KOPT-K1 (cell line): ENCODE data around the gene BTBD7.
"Not testable (repeated sequence)": the region's sequence is repeated elsewhere in the genome, so short reads cannot be mapped to it uniquely, and the experiment has no call there.

Experiments
- H3K27ac ChIP-seq: fragments of 200-600 bp; sonication (generic); 2 replicates; pipeline ENCODE4 v1.5.1; 2016; ENCODE audit warnings: antibody characterized with exemption, mild to moderate bottlenecking, low read depth, low read length; ENCODE audit not compliant: poor library complexity, severe bottlenecking
- H3K36me3 ChIP-seq: fragments of 200-600 bp; sonication (generic); 2 replicates; pipeline ENCODE4 v1.5.1; 2017; ENCODE audit warnings: antibody characterized with exemption, mild to moderate bottlenecking, low read length, moderate library complexity; ENCODE audit not compliant: insufficient read depth
- H3K9me3 ChIP-seq: fragments of 200-600 bp; sonication (generic); 2 replicates; pipeline ENCODE4 v1.5.1; 2017; ENCODE audit warnings: antibody characterized with exemption, low read length, mild to moderate bottlenecking; ENCODE audit not compliant: insufficient read depth, poor library complexity, severe bottlenecking

Gene BTBD7

DNA sequence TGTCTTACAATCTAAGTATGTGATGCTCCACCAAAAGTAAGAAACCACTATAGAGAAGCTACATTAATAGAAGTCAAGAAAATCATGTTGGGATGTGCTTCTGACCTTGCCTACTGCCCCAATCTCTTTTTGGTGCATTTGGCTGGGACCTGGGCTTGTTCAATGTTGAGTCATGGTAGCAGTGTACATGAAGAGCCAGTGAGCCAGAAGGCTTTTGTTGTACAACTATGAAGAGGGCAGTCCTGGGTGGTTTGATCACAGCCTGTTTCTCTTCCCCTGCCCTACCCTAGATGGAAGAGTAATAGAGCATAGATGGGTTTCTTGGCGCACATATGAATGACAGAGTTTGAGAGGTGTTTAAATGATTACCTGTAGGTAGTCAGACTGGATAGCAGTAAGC, 69.4 kb downstream of the BTBD7 start:
- Histone ChIP-seq H3K27ac (no peak overlapping the region), H3K9me3 (no peaks in the 10 kb centered on the region), H3K36me3 (peaks cover 6% of the 10 kb centered on the region; the same call in 1 of the 2 replicates)

DNA sequence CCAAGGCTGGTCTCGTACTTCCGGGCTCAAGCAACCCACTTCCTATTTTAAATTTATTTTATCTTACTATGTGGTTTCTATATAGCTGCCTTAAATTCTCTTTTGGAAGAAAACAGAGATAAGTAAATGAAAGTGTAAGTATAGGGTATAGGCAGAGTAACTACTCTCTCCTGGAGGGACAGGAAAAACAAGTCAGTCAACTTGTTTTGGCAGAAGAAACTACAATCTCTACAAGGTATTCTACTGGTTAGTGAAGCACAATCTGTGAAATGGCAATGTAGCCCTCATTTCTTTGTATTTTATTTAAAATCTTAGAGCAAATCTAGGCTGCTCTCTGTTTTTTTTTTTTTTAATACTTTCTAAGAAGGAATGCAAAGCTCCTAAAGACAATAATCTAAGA, 70.4 kb downstream of the BTBD7 start:
- H3K27ac ChIP-seq: peak overlapping the region; percentile 1

DNA sequence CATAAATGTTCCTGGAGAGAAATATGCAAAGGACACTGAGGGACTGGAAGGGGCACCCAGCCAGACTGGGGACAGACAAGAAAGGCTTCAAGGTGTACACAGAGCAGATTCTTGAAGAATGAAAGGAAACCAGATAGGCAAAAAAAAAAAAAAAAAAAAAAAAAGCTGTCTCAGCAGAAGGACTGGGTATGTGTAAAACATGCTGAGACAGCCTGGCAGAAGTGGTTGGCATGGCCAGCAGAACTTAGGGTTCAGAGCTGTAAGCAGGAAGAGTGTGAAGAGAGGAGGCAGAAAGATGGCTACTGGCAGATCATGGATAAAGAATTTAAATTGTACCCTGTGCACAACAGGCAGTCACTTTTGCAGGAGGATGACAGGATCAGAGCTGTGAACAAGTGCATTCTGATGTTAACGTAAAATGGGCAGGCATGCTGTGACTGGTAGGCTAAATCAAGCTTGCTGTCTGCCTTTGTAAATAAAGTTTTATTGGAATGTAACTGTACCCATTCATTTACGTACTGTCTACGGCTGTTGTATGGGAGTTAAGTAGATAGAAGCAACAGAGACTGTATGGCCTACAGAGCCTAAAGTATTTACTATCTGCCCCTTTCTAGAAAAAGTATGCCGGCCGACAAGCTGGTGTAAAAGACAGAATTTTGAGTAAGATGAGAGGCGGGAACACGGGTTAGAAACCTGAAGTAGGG, 83.6 kb downstream of the BTBD7 start:
- H3K36me3 ChIP-seq: peaks cover 25% of the 10 kb centered on the region
- H3K9me3 ChIP-seq: no peaks in the 10 kb centered on the region
- no peak overlapping the region for H3K27ac ChIP-seq

More for the DNA sequence above, 70.4 kb downstream of the BTBD7 start:
- Histone ChIP-seq H3K36me3 (peaks cover 6% of the 10 kb centered on the region; the same call in 1 of the 2 replicates), H3K9me3 (no peaks in the 10 kb centered on the region)

DNA sequence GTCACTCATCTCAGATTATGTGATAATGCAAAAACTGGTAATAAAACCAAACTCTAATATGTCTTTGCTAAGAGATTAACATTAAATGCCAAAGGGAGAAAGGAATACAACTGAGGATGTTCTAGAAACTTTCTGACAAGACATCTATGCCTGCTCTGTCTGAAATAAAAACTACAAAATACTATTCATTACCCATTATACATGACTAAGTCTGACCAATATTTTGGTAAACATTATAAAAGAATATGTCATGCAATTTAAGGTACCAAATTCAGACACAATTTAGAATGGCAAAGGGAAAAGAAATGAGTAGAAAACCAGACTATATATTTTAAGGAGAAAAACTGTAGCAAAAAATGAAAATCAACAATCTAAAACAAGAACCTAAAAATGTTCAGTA, 86.3 kb downstream of the BTBD7 start:
- Histone ChIP-seq H3K36me3 (peaks cover 39% of the 10 kb centered on the region), H3K27ac (no peak overlapping the region)

DNA sequence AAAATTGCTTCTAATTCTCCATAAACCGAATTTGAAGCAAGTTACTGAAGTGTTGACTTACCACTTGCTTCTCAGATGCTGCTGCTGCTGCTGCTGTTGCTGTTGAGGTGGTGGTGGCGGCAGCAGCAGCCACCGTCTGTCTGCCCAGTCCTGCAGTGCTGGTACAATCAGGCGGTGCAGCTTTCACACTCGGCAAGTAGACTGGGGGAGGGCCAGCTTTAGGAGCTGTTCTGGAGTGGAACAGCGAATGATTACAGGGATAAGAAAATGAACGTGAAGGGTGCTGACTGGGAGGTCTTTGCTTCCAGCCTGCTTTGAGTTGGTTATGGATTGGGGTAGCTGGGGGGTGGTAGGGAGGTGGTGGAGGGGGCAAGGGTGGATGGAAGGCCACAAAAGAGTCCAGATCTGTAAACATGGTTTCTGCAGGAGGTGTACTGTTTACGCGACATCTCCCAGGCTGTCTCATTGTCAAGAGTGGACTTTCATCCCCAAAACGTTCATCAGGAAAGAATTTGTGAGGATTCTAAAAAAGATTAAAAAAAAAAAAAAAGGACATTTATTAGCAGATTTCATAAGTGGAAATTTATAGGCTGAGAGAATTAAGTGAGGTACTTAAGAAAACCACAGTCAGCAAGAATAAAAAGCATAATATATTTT, 86.9 kb downstream of the BTBD7 start:
- H3K36me3 ChIP-seq: peaks cover 41% of the 10 kb centered on the region
- H3K27ac ChIP-seq: no peak overlapping the region
- no peaks in the 10 kb centered on the region for H3K9me3 ChIP-seq

More for the DNA sequence above, 86.3 kb downstream of the BTBD7 start:
- no peaks in the 10 kb centered on the region for H3K9me3 ChIP-seq

DNA sequence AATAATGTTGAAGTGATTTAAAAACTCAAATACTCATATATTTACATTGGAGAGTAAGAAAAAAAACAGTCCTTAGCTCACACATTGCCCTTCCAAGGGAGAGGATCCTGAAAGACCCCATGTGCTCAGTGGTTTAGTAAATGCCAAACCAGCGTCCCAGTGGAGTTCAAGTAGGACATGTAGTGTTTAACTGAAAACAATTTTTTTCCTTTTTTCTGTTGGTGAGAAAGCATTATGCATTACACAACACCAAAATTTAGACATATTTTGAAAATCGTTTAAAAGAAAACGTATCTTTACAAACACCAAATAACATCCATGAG, 92.2 kb downstream of the BTBD7 start:
- no peaks in the 10 kb centered on the region for H3K9me3 ChIP-seq
- no peak overlapping the region for H3K27ac ChIP-seq
- peaks cover 38% of the 10 kb centered on the region for H3K36me3 ChIP-seq

DNA sequence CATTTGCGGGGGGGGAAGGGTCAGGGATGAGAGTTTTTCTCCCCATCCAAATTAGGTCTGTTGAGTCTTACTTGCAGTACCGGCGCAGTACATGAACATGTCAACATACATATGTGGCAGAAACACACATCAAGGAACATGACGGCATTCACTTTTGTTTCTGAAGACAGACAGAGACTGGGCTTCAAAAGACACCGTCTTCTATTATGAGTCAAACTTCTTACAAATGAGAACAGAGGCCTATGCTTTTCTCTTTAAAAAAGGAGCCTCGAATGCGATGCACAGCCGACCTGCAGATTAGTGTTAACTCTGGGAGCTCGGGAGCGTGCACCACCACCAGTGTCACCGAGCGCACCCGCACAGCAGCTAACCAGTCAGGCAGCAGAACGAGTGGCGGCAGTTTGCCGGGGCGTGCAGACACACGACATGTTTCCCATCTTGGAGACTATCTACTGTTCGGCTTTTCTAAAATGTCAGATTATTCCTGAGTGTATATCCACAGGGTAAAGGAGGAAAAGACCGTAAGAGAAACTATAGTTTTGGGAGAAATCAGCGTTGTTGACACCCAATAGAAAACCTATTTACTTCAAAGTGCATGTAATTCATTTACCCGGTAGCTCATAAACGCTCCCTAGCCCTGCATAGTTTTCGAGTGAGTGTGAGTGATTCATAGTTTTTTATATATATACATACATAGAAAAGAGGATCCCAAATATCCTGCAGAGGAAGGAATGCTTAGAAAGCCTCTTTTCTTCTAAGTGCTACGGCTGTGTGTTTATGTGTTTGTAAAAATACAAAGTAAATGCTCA, 92.8 kb downstream of the BTBD7 start:
- H3K9me3 ChIP-seq: no peaks in the 10 kb centered on the region
- peaks cover 33% of the 10 kb centered on the region for H3K36me3 ChIP-seq
- no peak overlapping the region for H3K27ac ChIP-seq

DNA sequence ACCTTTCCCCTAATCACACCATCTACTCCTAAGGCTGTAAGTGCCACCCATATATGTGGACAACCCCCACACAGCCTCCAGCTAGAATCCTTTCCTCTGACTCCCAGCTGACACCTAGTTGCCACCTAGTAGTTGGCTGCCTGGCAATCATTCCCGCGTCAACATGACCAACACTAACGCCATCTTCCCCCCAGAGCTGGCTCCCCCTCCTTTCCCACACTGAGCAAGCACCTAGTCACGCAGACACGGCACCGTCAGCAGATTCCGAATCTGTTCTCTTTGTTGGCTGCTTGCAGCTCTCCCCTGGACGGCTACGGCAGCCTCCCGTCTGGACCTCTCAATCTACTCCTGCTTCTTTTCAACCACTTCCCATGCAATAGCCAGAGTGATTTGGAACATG, 98.0 kb downstream of the BTBD7 start:
- peaks cover 8% of the 10 kb centered on the region; the same call in 1 of the 2 replicates for H3K36me3 ChIP-seq
- no peaks in the 10 kb centered on the region for H3K9me3 ChIP-seq
- no peak overlapping the region for H3K27ac ChIP-seq

DNA sequence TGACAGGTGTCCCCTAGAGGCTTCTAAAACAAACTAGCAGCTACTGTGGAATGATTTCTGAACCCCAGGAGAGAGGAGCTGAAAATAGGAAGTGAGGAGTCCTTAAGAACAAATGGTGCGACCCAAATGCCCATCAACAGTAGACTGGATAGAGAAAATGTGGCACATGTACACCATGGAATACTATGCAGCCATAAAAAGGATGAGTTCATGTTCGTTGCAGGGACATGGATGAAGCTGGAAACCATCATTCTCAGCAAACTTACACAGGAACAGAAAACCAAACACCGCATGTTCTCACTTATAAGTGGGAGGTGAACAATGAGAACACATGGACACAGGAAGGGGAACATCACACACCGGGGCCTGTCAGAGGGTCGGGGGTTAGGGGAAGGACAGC, 99.8 kb downstream of the BTBD7 start:
- H3K27ac ChIP-seq, H3K9me3 ChIP-seq: not testable (repeated sequence)
- H3K36me3 ChIP-seq: peaks cover 21% of the 10 kb centered on the region

DNA sequence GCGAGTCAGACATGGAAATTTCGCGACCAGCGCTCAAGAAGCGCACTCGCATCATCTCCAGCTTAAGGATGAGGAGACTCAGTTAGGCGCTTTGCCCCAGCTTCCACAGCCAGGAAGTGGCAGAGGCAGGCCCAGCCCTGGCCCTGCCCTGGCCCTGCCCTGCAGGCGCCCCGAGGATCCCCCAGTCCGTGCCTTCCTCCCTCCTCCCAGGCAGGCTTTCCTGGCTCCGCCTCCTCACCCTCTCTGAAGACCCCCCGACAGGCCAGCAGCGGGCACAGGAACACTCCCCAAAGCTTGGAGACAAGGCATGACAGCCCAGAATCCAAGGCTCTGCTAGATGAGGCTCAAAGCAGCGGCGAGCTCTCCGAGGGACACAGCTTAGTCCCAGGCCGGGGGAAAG, 100.7 kb downstream of the BTBD7 start:
- Histone ChIP-seq H3K36me3 (peaks cover 30% of the 10 kb centered on the region), H3K27ac (no peak overlapping the region), H3K9me3 (no peaks in the 10 kb centered on the region)

DNA sequence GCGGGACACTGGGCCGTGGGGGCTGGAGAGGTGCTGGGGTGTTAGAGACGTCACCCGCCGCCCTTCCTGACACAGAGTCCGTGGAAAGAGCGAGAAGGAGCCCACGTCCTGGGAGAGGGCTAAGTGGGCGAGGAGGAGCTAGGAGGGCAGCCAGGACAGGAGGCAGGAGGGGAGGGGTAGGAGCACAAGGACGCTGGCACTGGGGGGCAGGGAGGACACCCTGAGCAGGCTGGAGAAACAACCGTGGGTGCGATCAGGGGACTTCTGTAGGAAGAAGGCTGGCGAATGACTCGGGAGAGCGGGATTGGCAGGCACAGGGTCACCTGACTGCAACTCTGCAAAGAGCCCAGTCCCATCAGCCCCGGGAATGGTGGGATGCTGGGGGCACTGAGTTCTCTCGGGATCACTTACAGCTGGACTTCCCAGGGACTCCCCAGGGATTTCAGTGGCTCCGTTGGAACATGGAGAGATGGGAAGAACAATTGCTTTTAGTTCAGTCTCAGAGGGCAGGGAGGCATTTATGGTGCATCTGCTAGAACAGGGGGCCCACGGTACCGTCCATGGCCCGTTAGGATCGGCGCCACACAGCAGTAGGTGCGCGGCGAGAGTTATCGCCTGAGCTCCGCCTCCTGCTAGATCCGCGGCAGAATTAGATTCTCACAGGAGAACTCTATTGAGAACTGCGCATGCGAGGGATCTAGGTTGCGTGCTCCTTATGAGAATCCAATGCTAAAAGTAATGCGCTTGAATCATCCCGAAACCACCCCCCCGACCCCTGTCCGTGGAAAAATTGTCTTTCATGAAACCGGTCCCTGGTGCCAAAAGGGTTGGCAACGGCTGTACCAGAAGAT, 101.5 kb downstream of the BTBD7 start:
- Histone ChIP-seq H3K36me3 (peaks cover 38% of the 10 kb centered on the region), H3K27ac (no peak overlapping the region)

DNA sequence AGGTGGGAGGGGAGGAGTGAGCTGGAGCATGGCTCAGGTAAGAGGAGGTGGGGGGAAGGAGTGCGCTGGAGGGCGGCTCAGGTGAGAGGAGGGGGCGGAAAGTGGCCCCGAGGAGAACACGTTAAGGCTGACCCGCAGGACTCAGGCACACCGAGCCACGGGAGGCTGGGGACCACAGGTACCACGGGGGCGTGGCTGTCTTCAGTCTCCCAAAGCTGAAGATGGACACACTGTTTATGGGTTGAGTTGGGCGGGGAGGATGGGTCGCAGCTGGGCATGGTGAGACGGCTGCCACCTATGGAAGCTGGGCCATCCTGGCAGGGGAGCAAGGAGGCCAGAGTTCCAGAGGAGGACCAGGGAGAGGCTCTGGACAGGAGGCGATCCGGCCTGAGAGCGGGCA, 102.3 kb downstream of the BTBD7 start:
- H3K9me3 ChIP-seq: no peaks in the 10 kb centered on the region
- no peak overlapping the region for H3K27ac ChIP-seq
- peaks cover 46% of the 10 kb centered on the region for H3K36me3 ChIP-seq

More for the DNA sequence above, 101.5 kb downstream of the BTBD7 start:
- no peaks in the 10 kb centered on the region for H3K9me3 ChIP-seq

DNA sequence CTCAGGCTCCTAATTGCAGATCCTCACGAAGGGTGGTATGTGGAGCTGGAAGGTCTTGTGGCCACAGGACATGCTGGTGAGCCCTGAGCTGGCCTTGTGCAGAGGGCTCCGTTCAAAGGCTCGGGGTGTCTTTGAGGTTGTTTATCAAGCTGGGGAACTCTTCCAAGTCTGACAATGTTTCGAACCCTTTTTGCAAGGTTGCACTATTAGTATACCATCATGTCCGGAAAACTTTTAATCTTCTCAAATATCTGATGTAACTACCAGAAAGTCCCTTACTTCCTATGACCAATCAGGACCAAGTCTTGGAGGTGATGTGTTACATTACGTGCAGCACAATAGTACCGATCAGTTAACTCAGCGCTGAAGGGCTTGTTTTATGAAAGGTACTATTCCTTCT, 104.3 kb downstream of the BTBD7 start:
- Histone ChIP-seq H3K9me3 (no peaks in the 10 kb centered on the region), H3K27ac (no peak overlapping the region), H3K36me3 (peaks cover 66% of the 10 kb centered on the region)

DNA sequence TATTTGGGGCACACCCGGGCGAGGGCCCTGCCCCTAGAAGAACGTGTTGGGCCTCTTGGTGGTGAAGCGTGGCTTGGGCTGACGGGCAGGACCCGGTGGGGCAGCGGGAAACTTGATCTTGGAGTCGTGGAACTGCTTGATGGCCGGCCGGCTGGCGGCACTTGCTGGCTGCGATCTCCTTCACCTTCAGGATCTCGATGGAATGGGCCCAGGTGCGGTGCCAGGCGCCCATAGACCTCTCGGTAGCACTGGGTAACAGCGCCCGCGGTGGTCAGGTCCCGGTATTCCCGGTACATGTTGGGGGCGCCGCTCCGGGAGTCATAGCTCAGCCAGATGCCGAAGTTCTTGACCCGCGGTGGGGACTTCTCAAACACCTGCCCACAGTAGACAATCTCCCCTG, 109.3 kb downstream of the BTBD7 start:
- H3K36me3 ChIP-seq: peaks cover 95% of the 10 kb centered on the region
- H3K9me3 ChIP-seq: no peaks in the 10 kb centered on the region
- no peak overlapping the region for H3K27ac ChIP-seq

DNA sequence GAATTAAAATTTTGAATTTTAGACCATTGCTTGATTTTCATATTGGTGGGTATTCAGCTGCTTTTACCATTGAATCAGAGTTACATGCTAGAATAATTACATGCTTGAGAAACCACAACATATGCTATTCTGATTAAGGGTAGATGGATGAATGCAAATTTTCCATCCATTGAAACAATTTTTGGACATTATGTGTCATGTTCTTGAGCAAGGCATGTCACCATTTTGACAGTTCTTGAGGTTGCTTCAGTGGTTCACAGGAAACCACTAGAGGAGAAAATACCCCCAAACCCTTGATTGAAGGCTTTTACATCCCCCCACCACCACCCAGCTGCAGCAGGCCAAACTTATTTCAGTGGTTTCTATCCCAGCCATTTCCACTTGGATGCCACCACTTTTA, 112.3 kb downstream of the BTBD7 start:
- Histone ChIP-seq H3K9me3 (no peaks in the 10 kb centered on the region), H3K36me3 (peaks cover 95% of the 10 kb centered on the region), H3K27ac (no peak overlapping the region)
